Coronary artery (tissue), 2 donors: ENCODE results near the gene PRRT1.

Experiments used
- DNase-seq: peaks from one replicate; pipeline ENCODE4 v3.0.0-alpha.2; 2017; ENCODE audit warnings: low spot score
- H3K27ac ChIP-seq, 2 donors: fragments of 200-600 bp; sonication (generic); one replicate each; pipeline ENCODE4 v1.5.1; 2016 to 2019
- H3K4me3 ChIP-seq: fragments of 200-600 bp; sonication (generic); 2 replicates; pipeline ENCODE4 v1.5.1; 2016; ENCODE audit warnings: mild to moderate bottlenecking, moderate library complexity
- CTCF ChIP-seq: fragments of 200-600 bp; sonication (generic); IDR thresholded peaks from one replicate; pipeline ENCODE4 v1.5.1; 2019; ENCODE audit warnings: antibody characterized with exemption

The PRRT1 gene

GRCh38 chr6:32151863-32152768, at the start of gene PRRT1:
PRRT1 (minus strand) TSS chr6:32151939; CDS start chr6:32151827, 112 bp downstream.
- DNase-seq, result no peak
- H3K4me3 ChIP-seq, result peak within 1 kb of the TSS; percentile 97
- no peak for TF ChIP-seq CTCF
- peak within 1 kb of the TSS; percentile 88 to 93 for H3K27ac ChIP-seq

DNA sequence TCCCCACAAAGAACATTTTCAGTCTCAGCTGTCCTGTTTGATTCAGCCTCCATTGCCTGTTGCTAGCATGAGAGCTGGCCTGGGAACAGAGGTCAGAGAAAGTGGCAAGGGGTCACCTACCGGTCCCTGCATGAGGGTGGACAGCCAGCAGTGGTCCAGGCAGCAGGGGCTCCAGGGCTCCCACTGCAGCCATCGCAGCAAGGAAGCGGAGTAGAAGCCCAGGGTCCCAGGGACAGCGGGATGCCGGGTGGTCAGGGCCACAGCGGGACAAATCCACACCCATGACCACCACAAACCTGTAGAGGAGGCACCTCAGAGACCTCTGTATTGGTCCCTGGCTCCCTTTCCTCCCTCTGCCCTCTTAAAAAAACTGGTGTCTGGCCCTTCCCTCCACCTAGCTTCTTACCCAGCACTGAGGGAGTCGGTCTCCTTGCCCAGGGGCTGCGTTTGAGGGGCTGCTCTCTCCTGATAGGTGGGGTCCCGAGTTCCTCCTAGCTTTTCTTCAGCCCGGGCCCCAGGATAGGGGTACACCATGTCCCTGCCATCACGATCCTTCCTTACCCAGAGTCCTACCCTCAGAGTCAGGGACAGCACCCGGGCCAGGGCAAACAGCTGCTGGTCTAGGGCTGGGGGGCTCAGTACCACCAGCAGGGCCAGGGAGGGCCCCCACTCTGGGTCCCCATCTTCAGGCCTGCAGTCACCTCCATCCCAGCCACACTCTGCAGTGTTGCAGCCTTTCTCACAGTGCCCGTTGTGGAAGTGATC, 49.2 kb upstream of the PRRT1 start:
- peak; percentile 74 for DNase-seq
- H3K27ac ChIP-seq, result no peak overlapping the region
- TF ChIP-seq CTCF, result no peak
- no peak overlapping the region for H3K4me3 ChIP-seq

DNA sequence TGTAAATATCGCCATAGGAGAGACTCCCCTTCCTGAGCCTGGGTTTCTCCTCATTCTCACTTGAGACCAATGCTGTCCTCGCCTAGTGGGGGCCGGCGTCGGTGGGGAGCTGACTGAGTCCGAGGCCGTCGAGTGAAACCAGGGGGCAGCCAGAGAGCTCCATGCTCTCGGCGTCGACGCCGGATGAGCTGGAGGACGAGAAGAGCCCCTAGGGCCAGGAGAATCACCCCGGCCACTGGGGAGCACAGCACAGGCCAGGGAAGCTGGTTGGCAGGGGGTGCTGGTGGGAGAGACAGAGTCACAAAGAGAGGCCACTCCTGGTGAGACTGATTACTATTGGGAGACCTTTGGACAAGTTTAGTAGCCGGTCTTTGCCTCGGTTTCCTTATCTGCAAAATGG, 47.1 kb upstream of the PRRT1 start:
- TF ChIP-seq CTCF, result no peak
- DNase-seq, result no peak
- no peak overlapping the region for H3K27ac ChIP-seq
- H3K4me3 ChIP-seq, result no peak overlapping the region

DNA sequence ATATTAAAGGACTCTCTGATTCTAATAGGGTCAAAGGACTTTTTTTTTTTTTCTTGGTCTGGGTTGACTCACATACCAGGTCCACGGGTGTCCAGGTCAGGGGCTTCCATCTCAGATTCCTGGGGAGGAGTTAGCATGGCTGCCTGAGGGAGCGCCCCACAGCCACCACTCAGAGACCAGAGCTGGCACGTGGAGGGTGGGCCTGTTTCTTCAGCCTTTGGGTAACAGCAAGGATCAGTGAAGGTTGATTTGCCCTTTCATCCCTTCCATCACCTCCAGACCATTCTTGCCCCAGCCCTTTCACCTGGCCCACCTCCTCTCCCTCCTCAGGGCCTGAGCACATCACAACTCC, 46.6 kb upstream of the PRRT1 start:
- DNase-seq, result no peak
- Histone ChIP-seq H3K27ac (no peak overlapping the region), H3K4me3 (no peak overlapping the region)
- TF ChIP-seq CTCF, result no peak

DNA sequence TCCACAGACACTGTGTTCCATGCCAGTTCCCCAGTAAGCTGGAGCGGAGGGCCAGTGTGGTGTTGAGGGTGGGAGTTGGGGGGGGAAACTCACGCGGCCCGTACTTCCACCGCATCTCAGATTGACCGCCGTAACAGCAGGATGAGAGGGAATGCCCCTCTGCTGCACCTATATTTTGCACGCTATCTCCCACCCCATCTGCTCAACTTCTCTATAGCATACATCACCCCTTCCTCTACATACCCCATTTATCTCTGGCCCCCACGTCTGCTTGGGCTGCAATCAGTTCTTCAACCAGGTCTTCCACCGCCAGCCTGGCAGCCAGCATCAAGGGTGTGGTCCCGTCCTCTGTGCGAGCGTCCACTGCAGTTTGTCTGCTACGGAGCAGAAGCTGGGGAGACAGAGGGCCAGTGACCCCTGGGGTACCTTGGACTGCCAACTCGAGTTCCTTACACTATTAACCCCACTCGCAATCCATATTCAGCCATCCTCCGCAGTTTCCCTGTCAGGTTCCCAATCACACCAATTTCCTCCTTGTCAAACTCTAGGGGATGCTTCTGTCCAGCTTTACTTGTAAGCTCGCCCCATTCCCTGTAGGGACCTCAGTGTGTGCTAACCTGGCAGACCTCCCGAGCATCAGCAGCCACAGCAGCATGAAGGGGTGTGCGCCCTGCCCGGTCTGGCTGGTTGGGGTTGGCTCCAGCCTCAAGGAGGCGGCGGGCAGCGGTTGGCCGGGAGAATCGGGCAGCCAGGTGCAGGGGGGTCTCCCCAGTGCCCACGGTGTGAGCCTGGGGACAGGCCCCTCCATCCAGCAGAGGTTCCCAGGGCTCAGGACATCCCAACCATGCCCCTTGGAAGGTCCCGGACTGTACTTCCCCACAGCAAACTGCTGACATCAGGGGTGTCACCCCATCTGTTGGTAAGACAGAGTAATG, 45.2 kb upstream of the PRRT1 start:
- peak overlapping the region; percentile 98 to 99 for H3K27ac ChIP-seq
- TF ChIP-seq CTCF, result no peak
- H3K4me3 ChIP-seq, result peak overlapping the region; percentile 75
- DNase-seq, result no peak

DNA sequence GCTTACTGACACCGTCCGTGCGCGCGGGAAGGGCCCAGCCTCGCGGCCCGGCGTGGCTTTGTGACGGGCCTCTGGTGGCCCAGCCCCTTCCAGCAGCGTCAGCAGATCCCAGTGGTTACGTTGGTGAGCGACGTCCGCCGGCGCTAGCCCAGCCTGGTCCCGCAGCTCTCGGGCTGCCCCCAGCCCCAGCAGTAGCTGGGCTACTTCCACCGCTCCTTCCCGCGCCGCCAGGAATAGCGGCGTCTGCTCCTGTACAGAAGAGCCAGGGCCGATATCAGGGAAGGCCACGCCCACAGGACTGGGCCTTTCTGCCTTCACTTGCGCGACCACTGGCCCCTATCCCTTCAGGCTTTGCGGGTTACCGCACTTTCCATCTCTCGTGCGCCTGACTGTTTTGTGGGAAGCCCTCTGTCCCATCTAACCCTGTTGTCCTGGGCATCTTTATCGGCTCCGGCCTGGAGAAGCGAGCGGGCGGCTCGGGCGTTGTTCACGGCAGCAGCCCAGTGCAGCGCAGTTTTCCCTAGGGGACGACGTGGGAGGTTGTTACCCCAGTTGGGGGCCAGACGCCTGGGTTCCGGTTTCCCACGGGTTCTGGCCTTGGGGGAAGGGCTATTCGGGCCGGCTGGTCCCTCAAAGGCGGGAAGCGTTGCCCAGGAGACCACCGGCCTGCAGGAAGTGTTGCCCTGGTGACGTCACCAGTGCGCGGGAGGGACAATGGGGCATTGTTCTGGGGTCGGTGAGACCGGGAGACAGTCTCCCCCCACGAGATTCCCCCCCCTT, 44.4 kb upstream of the PRRT1 start:
- TF ChIP-seq CTCF, result no peak
- peak; percentile 96 for DNase-seq
- Histone ChIP-seq H3K4me3 (peak overlapping the region; percentile 75), H3K27ac (peak overlapping the region; percentile 98 to 99)
